Activated CD4-positive, alpha-beta T cell treated with anti-CD3 and anti-CD28 coated beads for 4 hours (primary cell): ENCODE measurements around the gene RXRA.

Experiments
- DNase-seq, 2 donors: peaks; one replicate each; pipeline ENCODE4 v3.0.0-alpha.2; 2020

RXRA gene

GRCh38 chr9:134457321-134458206 is 131.3 kb downstream of the RXRA start:
- no peak for DNase-seq

GRCh38 chr9:134458207-134459108 is 132.2 kb downstream of the RXRA start:
- DNase-seq, result no peak

- no peak for DNase-seq
Observed at GRCh38 chr9:134459164-134459563, 132.9 kb downstream of the RXRA start.

- no peak for DNase-seq
Observed at GRCh38 chr9:134459573-134459972, 133.3 kb downstream of the RXRA start.

- DNase-seq, result no peak
Observed at GRCh38 chr9:134460206-134460605, 134.0 kb downstream of the RXRA start.

GRCh38 chr9:134460896-134461295 is 134.6 kb downstream of the RXRA start:
- DNase-seq, result no peak

GRCh38 chr9:134461426-134461982 is 135.2 kb downstream of the RXRA start:
- DNase-seq, result no peak

- DNase-seq, result no peak
Observed at GRCh38 chr9:134462318-134462717, 136.1 kb downstream of the RXRA start.

- no peak for DNase-seq
Observed at GRCh38 chr9:134463280-134463679, 137.0 kb downstream of the RXRA start.

GRCh38 chr9:134466869-134467616 is 140.8 kb downstream of the RXRA start:
- DNase-seq, result no peak

GRCh38 chr9:134468358-134468757 is 142.1 kb downstream of the RXRA start:
- DNase-seq, result no peak

- no peak for DNase-seq
Observed at GRCh38 chr9:134469041-134469875, 143.0 kb downstream of the RXRA start.

GRCh38 chr9:134472256-134472655 is 146.0 kb downstream of the RXRA start:
- DNase-seq, result no peak

- DNase-seq, result no peak
Observed at GRCh38 chr9:134473141-134474054, 147.1 kb downstream of the RXRA start.

- no peak for DNase-seq
Observed at GRCh38 chr9:134474055-134474370, 147.8 kb downstream of the RXRA start.

- no peak for DNase-seq
Observed at GRCh38 chr9:134475011-134475790, 148.9 kb downstream of the RXRA start.

- no peak for DNase-seq
Observed at GRCh38 chr9:134476272-134476941, 150.2 kb downstream of the RXRA start.

- no peak for DNase-seq
Observed at GRCh38 chr9:134476942-134477335, 150.7 kb downstream of the RXRA start.

- no peak for DNase-seq
Observed at GRCh38 chr9:134477342-134477925, 151.2 kb downstream of the RXRA start.
